Glomerular visceral epithelial cell (primary cell): ENCODE results near the gene CYP2B6.
"Not testable (repeated sequence)": the region's sequence is repeated elsewhere in the genome, so short reads cannot be mapped to it uniquely, and the experiment has no call there.

Experiments
- DNase-seq: peaks from one replicate; pipeline ENCODE4 v3.0.0-alpha.2; 2016; ENCODE audit errors: extremely low spot score

Gene CYP2B6

GRCh38 chr19:40990972-40991381, at the start of gene CYP2B6:
CYP2B6 (plus strand) TSS chr19:40991282; CDS start chr19:40991306, 24 bp downstream.
- no peak for DNase-seq

DNA sequence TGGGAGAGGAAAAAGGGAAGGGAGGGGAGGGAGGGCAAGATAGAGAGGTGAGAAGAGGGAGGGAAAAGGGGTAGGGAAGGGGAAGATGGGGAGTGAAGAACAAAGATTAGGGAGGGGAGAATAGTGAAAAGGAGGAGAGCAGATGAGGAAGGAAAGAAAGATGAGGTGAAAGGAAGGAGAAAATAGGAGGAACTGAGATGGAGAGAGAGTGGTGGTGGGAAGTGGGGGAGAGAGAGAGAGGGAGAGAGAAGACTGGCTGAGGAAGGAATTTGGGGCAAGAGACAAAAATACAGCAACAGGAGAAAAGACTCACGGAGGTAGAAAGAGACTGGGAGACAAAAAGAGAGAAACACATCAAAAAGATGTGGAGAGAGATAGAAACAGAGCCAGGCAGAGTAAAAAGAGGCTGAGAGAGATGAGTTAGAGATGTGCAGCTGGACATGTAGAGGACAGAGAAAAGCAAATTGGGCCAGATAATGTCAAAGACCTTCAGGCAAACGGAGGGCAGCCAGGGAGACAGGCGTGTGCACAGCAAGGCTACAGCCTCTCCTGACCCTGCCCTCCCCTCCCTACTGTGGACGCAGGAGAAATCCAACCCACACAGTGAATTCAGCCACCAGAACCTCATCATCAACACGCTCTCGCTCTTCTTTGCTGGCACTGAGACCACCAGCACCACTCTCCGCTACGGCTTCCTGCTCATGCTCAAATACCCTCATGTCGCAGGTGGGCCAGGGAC, 49.4 kb upstream of the CYP2B6 start:
- DNase-seq = no peak

GRCh38 chr19:40945645-40946044, 45.4 kb upstream of the CYP2B6 start:
- DNase-seq = no peak

GRCh38 chr19:40947114-40947513, 44.0 kb upstream of the CYP2B6 start:
- DNase-seq = no peak

- no peak for DNase-seq
Observed at GRCh38 chr19:40947573-40947972, 43.5 kb upstream of the CYP2B6 start.

GRCh38 chr19:40948580-40949299, 42.3 kb upstream of the CYP2B6 start:
- no peak for DNase-seq

DNA sequence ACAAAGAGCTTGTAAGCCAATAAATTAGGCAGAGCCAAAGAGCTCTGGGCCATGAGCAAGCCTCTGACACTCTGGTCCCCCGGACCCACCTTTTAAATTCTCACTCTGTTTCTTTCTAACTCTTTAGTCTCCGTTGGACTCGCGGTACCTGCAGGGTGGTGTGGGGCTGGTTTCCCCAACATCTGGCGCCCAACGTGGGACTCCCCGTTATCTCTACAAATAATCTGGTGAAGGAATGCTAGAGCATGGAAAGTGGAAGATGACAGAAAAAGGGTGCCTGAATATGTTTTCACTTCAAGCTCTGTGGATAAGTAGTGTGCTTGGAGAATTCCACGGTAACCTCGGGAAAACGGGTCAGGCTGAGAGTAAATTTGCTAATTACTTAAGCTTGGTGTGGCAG, 36.5 kb upstream of the CYP2B6 start:
- no peak for DNase-seq

DNA sequence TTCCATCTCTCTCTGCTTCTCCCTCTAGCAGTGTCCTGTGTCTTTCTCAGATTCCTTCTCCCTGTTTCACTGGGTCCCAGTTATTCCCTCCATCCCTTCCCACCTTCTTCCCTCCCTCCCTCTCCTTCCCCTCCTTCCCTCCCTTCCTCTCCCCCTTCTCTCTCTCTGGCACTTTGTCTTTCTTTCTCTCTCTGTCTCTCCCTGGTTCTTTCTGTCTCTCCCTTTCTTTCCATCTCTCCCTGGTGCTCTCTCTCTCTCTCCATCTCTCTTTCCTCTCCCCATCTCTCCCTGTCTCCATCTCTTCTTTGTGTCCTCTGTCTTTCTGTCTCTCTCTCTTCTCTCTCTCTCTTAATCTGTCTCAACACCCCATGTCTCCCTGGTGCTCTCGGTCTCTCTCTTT, 31.7 kb upstream of the CYP2B6 start:
- DNase-seq = no peak

DNA sequence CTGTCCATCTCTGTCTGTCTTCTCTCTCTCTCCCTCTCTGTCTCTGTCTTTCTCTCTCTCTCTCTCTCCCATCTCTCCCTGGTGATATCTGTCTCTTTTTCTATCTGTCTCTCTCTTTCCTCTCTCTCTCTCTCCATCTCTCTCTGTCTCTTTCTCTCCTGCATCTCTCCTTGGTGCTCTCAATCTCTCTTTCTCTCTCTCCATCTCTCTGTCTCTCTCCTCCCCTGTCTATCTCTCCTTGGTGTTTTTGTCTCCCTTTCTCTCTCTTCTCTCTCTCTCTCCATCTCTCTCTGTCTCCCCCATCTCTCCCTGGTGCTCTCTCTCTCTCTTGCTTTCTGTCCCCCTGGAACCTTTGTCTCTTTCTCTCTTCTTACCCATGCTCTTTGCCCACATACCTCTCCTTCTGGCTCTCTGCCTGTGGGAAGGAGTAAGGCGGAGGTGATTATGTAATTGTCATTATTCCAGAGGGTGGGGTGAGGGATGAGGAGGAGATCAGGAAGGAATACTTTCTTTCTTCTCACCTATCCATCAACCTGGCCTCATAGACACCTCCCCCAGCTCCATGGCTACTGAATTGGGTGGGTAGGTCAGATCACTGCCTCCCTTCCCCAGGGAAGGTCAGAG, 30.9 kb upstream of the CYP2B6 start:
- no peak for DNase-seq

DNA sequence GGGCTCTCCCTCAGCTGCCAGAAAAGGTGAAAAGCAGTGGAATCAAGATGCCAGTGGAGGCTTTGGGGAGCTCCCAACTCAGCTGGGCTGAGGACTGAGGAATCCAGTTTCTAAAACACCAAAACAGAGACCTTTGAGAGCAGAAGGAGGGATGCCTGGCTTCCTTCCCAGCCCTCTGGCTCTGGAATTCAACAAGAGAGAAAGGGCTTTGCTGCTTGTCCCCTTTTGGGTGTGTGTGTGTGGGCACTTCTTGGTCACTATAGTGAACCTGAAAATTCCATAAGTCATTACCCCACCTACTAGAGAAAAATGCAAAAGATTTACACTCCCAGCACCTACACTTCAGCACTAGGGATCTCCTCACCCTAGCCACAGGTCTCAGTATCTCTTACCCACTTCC, 30.3 kb upstream of the CYP2B6 start:
- no peak for DNase-seq

DNA sequence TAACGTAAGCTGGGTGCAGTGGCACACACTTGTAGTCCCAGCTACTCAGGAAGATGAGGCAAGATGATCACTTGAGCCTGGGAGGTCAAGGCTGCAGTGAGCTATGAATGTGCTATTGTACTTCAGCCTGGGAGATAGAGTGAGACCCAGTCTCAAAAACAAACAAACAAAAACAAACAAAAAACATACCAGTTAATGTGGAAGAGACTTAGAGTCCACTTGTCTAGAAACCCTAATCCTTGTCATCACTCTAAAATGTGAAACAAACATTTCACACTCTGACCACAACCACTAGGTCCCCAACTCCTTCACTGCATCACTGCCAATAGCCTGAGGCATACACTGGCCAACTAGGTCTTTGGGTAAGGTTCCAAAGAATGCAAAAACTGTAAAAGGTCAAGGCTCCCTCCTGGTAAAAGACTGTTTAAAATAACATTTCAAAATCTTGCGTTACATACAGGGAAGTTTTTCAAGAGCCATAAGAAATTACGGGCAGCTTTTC, 28.6 kb upstream of the CYP2B6 start:
- DNase-seq = no peak

DNA sequence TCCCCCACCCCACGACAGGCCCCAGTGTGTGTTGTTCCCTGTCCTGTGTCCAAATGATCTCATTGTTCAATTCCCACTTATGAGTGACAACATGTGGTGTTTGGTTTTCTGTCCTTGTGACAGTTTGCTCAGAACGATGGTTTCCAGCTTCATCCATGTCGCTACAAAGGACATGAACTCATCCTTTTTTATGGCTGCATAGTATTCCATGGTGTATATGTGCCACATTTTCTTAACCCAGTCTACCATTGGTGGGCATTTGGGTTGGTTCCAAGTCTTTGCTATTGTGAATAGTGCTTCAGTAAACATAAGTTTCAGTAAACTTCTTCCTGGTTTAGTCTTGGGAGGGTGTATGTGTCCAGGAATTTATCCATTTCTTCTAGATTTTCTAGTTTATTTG, 26.7 kb upstream of the CYP2B6 start:
- not testable (repeated sequence) for DNase-seq

DNA sequence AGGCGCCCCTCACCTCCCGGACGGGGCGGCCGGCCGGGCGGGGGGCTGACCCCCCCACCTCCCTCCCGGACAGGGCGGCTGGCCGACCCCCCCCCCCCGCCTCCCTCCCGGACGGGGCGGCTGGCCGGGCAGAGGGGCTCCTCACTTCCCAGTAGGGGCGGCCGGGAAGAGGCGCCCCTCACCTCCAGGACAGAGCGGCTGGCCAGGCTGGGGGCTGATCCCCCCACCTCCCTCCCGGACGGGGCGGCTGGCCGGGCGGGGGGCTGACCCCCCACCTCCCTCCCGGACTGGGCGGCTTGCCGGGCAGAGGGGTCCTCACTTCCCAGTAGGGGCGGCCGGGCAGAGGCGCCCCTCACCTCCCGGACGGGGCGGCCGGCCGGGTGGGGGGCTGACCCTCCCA, 25.7 kb upstream of the CYP2B6 start:
- not testable (repeated sequence) for DNase-seq

DNA sequence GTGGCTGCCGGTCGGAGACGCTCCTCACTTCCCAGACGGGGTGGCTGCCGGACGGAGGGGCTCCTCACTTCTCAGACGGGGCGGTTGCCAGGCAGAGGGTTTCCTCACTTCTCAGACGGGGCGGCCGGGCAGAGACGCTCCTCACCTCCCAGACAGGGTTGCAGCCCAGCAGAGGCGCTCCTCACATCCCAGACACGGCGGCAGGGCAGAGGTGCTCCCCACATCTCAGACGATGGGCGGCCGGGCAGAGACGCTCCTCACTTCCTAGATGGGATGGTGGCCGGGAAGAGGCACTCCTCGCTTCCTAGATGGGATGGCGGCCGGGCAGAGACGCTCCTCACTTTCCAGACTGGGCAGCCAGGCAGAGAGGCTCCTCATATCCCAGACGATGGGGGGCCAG, 24.5 kb upstream of the CYP2B6 start:
- not testable (repeated sequence) for DNase-seq

DNA sequence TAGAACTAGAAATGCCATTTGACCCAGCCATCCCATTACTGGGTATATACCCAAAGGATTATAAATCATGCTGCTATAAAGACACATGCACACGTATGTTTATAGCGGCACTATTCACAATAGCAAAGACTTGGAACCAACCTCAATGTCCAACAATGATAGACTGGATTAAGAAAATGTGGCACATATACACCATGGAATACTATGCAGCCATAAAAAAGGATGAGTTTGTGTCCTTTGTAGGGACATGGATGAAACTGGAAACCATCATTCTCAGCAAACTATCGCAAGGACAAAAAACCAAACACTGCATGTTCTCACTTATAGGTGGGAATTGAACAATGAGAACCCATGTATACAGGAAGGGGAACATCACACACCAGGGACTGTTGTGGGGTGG, 23.0 kb upstream of the CYP2B6 start:
- not testable (repeated sequence) for DNase-seq

GRCh38 chr19:40969721-40970120, 21.4 kb upstream of the CYP2B6 start:
- DNase-seq = not testable (repeated sequence)

DNA sequence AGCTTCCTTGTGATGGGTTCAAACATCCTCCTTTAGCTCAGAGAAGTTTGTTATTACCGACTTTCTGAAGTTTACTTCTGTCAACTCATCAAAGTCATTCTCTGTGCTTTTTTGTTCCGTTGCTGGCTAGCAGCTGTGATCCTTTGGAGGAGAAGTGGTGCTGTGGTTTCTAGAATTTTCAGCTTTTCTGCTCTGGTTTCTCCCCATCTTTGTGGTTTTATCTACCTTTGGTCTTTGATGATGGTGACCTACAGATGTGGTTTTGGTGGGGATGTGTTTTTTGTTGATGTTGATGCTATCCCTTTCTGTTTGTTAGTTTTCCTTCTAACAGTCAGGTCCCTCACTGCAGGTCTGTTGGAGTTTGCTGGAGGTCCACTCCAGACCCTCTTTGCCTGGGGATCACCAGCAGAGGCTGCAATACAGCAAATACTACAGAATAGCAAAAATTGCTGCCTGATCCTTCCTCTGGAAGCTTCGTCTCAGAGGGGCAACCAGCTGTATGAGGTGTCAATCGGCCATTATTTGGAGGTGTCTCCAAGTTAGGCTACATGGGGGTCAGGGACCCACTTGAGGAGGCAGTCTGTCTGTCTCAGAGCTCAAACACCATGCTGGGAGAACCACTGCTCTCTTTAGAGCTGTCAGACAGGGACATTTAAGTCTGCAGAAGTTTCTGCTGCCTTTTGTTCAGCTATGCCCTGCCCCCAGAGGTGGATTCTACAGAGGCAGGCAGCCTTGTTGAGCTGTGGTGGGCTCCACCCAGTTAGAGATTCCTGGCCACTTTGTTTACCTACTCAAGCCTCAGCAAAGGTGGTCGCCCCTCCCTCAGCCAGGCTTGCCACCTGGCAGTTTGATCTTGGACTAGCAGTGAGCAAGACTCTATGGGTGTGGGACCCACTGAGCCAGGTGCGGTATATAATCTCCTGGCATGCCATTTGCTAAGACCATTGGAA, 20.4 kb upstream of the CYP2B6 start:
- DNase-seq = not testable (repeated sequence)

GRCh38 chr19:40974633-40975037, 16.4 kb upstream of the CYP2B6 start:
- DNase-seq = peak; percentile 65

DNA sequence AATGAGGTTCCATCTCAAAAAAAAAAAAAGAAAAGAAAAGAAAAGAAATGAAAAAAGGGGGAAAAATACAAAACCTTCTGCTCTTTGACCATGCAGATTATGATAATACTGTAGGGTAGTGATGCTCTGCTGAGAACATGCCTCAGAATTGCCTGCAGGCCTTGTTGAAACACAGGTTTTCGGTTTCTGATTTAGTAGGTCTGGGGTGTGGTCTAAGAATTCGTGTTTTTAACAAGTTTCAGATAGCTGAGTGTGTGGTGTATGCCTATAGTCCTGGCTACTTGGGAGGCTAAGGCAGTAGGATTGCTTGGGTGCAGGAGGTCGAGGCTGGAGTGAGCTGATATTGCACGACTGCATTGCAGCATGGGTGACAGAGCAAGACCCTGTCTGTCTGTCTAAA, 14.9 kb upstream of the CYP2B6 start:
- DNase-seq = no peak

DNA sequence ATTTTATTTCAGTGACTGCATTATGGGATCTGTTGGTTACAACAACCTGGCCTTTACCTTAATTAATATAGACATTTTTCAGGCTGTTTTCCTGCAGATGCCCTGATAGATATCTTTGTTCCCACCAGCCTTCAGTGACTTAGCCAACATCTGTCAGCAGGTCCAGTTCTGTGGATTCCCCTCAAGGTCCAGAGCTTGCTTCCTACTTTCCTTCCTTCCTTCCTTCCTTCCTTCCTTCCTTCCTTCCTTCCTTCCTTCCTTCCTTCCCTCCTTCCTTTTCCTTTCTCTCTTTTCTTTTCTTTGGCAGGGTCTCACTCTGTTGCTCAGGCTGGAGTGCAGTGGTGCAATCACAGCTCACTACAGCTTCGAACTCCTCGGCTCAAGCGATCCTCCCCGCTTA, 14.4 kb upstream of the CYP2B6 start:
- no peak for DNase-seq

GRCh38 chr19:40979759-40980158, 11.3 kb upstream of the CYP2B6 start:
- DNase-seq = not testable (repeated sequence)
